ES-I3 (cell line): Measurements from ENCODE around the gene MRPL18.

Experiments
- H3K36me3 ChIP-seq: 2 replicates; pipeline ENCODE4 v1.6.1; 2013; ENCODE audit warnings: mild to moderate bottlenecking, low read length, control low read depth, moderate library complexity; ENCODE audit not compliant: insufficient read depth
- H3K4me1 ChIP-seq: 2 replicates; pipeline ENCODE4 v1.6.1; 2013; ENCODE audit warnings: mild to moderate bottlenecking, control low read depth, low read length; ENCODE audit not compliant: insufficient read depth
- H3K9ac ChIP-seq: 2 replicates; pipeline ENCODE4 v1.6.1; 2013; ENCODE audit warnings: low read depth, mild to moderate bottlenecking, low read length, moderate library complexity
- H3K9me3 ChIP-seq: 2 replicates; pipeline ENCODE4 v1.6.1; 2013; ENCODE audit warnings: mild to moderate bottlenecking, low read length, moderate library complexity; ENCODE audit not compliant: control insufficient read depth, insufficient read depth

MRPL18 gene

GRCh38 chr6:159833556-159833955, 43.3 kb downstream of the MRPL18 start:
- no peak overlapping the region for H3K9ac ChIP-seq
- no peaks in the 10 kb centered on the region for H3K9me3 ChIP-seq
- peaks cover 14% of the 10 kb centered on the region; the same call in 1 of the 2 replicates for H3K4me1 ChIP-seq
- no peaks in the 10 kb centered on the region for H3K36me3 ChIP-seq

DNA sequence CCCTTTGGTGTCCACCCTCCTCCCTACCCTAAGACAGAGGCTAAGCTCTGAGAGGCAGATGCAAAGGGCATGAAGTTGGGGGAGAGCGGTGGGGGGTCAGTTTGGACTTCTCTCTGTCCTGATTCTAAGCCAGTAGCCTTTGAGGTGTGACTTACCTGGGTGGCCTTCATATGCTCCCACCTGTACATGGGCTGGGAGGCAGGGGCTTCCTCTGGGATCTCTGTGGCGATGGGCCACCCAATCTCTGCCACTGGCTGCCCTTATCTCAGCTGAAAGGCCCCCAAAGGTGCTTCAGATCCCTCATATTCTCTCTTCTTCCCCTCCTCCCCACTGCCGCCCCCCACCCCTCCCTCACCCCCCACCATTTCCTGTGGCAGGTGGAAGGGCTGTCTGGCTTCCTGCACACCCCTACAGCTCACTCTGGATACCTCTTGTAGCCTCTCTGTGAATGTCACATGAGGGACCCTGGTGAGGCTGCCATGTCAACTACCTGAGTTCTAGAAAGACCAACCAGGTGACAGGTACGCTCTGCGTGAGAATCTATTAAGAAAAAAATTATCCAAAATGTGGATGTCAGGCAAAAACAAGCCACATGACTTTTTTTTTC, 43.8 kb downstream of the MRPL18 start:
- no peaks in the 10 kb centered on the region for H3K36me3 ChIP-seq
- no peak overlapping the region for H3K9ac ChIP-seq
- H3K9me3 ChIP-seq, result no peaks in the 10 kb centered on the region
- H3K4me1 ChIP-seq, result peaks cover 14% of the 10 kb centered on the region; the same call in 1 of the 2 replicates

GRCh38 chr6:159836718-159837490, 46.6 kb downstream of the MRPL18 start:
- no peak overlapping the region for H3K9ac ChIP-seq
- no peaks in the 10 kb centered on the region for H3K36me3 ChIP-seq
- H3K4me1 ChIP-seq, result 0 out of 2 replicates have a peak, but pooled peaks cover 8% of the 10 kb centered on the region
- H3K9me3 ChIP-seq, result no peaks in the 10 kb centered on the region

DNA sequence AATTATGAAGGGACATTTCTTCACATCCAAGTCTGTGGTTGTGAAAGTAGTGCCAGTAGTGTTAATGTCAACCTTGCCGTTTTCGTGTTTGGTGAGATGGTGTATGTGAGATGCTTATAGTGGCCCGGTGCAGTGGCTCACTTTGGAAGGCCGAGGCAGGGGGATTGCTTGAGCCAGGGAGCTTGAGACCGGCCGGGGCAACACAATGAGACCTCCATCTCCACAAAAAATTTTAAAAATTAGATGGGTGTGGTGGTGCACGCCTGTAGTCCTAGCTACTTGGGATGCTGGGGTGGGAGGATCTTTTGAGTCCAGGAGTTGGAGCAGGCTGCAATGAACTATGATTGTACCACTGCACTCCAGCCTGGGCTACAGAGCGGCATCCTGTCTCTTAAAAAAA, 47.2 kb downstream of the MRPL18 start:
- Histone ChIP-seq H3K9ac (no peak overlapping the region), H3K4me1 (0 out of 2 replicates have a peak, but pooled peaks cover 8% of the 10 kb centered on the region), H3K9me3 (no peaks in the 10 kb centered on the region), H3K36me3 (no peaks in the 10 kb centered on the region)

DNA sequence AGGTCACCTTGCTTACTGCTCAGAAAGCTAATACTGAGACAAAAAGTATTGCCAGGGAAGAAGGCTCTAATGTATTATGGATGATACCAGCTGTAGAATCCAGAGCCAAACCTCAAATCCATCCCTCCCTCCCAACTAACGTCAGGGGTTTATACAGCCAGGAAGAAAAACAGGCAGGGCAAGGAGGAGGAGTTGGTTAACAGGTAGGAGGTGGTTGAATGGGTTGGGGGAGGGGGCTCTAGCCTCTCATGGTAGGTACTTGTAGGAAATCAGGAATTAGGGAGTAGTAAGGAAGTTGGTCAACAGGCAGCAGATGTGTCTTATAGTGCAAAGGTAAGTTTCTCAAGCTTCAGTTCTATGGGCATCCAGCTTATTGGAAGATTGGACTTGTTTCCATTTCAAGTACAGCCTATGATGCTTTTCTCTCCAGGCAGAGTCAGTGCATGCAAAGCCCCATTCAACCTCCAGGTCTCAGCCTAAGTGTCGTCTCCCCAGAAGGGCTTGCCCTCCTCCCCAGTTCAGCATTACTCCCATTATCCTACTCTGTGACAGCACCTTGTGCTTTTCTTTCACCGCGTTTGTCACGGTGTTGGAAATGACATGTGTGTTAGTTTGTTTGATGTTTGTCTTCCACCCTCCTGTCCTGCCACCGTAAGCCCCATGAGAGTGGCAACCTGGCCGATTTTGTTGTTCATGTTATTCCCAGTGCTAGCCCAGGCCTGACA, 47.9 kb downstream of the MRPL18 start:
- H3K36me3 ChIP-seq, result no peaks in the 10 kb centered on the region
- no peaks in the 10 kb centered on the region for H3K9me3 ChIP-seq
- H3K9ac ChIP-seq, result no peak overlapping the region
- 0 out of 2 replicates have a peak, but pooled peaks cover 8% of the 10 kb centered on the region for H3K4me1 ChIP-seq

- peaks cover 3% of the 10 kb centered on the region; the same call in 1 of the 2 replicates for H3K9me3 ChIP-seq
- H3K9ac ChIP-seq, result no peak overlapping the region
- H3K36me3 ChIP-seq, result no peaks in the 10 kb centered on the region
- no peaks in the 10 kb centered on the region for H3K4me1 ChIP-seq
Observed at GRCh38 chr6:159842035-159842434, 51.8 kb downstream of the MRPL18 start.

DNA sequence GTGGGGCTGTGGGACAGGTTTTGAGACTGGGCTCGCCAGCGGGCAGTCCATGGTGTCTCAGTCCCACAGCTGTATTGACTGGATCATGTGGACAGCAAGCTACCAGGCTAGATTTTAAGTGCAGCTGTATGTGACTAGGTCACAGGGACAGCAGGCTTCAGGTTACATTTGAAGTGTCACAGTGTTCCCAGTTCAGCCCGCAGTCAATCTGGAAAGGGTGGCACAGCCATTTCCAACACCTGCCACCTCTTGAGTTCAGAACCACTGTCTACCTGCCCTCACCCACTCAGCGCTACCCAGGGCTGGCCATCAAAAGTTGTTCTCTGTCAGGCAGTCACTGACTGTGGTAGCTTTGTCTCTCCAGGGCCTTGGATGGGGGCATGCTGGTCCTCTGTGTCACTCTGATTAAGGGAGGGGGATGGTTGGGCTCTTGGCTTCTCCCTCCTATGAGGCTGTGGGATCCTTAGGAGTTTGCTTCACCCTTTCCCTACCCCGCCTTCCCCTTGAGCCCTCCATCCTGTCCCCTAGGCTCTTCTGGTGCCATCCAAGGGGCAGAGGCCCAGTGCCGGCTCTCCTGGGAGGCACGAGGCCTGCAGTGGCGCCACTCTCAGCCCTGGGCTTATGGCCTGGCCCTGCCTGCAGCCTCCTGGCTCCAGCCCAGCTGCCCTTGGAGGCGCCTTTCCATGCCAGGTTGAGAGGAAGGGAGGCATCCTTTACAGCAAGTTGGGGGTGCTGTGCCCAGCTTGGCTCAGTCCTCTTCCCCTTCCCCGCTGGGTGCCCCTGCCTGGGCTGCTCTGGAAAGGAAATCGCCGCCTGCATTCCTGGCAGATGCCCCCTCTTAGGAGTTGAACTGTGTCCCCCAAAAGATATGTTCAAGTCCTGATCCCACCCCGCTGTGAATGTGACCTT, 54.7 kb downstream of the MRPL18 start:
- no peaks in the 10 kb centered on the region for H3K36me3 ChIP-seq
- no peaks in the 10 kb centered on the region for H3K4me1 ChIP-seq
- H3K9ac ChIP-seq, result no peak overlapping the region
- H3K9me3 ChIP-seq, result peaks cover 3% of the 10 kb centered on the region
